GM21723 (cell line): Measurements from ENCODE around the gene FAM124A.

ENCODE experiments used
- ATAC-seq: cut with Tn5 transposase; IDR thresholded peaks from one replicate; pipeline ENCODE4 v1.9.1; 2021; ENCODE audit warnings: mild to moderate bottlenecking, moderate library complexity; ENCODE audit not compliant: unreplicated experiment

Gene FAM124A

GRCh38 chr13:51241720-51242119, 19.5 kb downstream of the FAM124A start:
- no peak for ATAC-seq

- no peak for ATAC-seq
Observed at GRCh38 chr13:51243227-51243626, 21.0 kb downstream of the FAM124A start.

- no peak for ATAC-seq
Observed at GRCh38 chr13:51243832-51244231, 21.6 kb downstream of the FAM124A start.

- ATAC-seq = no peak
Observed at GRCh38 chr13:51244637-51245405, 22.6 kb downstream of the FAM124A start.

- ATAC-seq = no peak
Observed at GRCh38 chr13:51245583-51245982, 23.4 kb downstream of the FAM124A start.

- ATAC-seq = no peak
Observed at GRCh38 chr13:51246025-51246417, 23.8 kb downstream of the FAM124A start.

GRCh38 chr13:51246418-51247277, 24.4 kb downstream of the FAM124A start:
- ATAC-seq = no peak

GRCh38 chr13:51249255-51249654, 27.1 kb downstream of the FAM124A start:
- no peak for ATAC-seq

- no peak for ATAC-seq
Observed at GRCh38 chr13:51249770-51250741, 27.9 kb downstream of the FAM124A start.

- ATAC-seq = no peak
Observed at GRCh38 chr13:51251480-51251879, 29.3 kb downstream of the FAM124A start.

GRCh38 chr13:51252954-51253532, 30.8 kb downstream of the FAM124A start:
- ATAC-seq = no peak

GRCh38 chr13:51255556-51255955, 33.4 kb downstream of the FAM124A start:
- no peak for ATAC-seq

- ATAC-seq = no peak
Observed at GRCh38 chr13:51257187-51257586, 35.0 kb downstream of the FAM124A start.

GRCh38 chr13:51258612-51259548, 36.7 kb downstream of the FAM124A start:
- no peak for ATAC-seq

- ATAC-seq = no peak
Observed at GRCh38 chr13:51260154-51260553, 38.0 kb downstream of the FAM124A start.

GRCh38 chr13:51261610-51262249, 39.5 kb downstream of the FAM124A start:
- no peak for ATAC-seq

GRCh38 chr13:51262501-51263211, 40.5 kb downstream of the FAM124A start:
- ATAC-seq = no peak

- ATAC-seq = no peak
Observed at GRCh38 chr13:51266642-51267041, 44.4 kb downstream of the FAM124A start.
